SW 1271 (cell line): Measurements from ENCODE around the gene CRACR2B.

Experiments
- DNase-seq, 2 experiments: peaks; one replicate each; lab custom pipeline; 2025; lab: John Stamatoyannopoulos, UW

CRACR2B gene

DNA sequence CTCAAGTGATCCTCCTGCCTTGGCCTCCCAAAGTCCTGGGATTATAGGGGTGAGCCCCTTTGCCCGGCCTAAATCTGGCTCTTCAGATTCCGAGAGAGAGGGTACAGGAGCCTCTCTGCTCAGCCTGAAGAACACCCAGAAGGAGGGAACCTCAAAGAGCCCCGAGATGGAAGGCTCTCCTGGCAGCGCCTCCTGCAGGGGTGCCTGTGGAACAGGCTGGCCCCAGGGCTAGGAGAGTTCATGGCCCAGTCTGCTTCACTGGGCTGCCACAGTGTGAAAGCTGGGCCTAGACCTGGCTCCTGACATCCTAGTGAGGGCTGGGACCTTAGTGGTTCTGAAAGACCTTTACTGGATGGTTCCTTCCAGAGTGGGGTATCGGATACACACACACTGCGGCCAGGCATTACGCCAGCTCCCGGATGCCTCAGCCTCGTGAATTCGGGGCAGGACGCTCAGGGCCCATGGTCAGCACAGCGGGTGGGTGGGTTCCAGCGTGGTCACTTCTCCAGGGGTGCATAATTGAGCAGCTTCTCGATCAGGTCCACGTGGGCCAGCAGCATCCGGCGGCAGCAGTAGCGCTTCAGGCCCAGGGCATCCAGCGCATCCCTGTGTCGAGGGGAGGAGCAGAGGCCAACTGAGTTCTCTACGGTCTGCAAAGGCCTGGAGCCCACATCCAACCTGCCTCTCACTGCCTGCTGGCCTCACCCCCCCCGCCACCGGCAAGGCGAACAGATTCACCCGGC is 12.3 kb downstream of the CRACR2B start:
- DNase-seq: no peak

DNA sequence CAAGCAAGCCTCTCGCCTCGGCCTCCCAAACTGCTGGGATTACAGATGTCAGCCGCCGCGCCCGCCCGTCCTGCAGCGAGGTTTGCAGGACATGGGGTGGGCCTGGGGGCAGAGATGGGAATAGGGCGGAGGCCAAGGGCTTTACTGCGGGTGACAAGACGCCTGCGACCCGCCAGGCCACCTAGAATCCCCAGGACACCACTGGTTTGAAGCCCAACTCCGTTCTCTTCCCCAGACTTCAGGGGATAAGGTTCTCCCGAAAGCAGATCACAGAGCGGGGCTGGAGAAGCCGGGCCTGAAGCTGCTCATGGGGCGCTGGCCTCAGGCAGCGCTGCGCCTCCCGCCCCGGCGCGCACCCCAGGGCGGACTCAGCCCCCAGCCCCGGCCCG is 14.3 kb downstream of the CRACR2B start:
- DNase-seq: no peak

DNA sequence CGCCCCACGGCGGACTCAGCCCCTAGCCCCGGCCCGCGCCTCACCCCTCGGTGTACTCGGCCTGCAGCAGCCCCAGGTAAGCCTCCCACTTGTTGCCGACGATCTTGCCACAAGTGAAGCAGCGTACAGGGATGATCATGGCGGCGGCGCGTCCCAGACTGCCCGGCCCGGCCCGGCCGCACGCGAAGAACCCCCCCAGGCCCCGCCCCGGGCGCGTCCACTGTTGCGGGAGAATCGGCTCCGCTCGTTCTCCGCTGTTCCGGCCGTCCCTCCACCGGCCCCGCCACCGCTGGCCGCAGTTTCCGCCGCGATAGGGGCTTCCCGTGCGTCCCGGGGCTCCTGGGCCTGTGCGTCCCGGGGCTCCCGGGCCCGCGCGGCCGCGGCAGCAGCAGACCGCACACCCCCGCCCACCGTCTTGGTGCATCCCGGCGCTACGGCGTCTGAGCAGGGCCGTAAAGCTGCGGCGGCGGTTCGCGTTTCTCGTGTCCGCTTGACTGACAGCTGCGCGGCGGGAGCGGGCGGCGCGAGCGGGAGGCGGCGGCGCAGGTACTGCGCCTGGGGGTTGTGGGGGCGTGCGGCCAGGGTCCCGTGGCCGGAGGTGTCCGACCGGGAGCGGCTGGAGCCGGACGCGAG is 14.8 kb downstream of the CRACR2B start, which contains the start of the genes POLR2L and TSPAN4:
POLR2L (minus strand) TSS at position 160 of the 633 bp plus-strand sequence; CDS start at position 139, 21 bp downstream.
TSPAN4 (plus strand) TSS at position 483 of the 633 bp plus-strand sequence. CDS start 7,453 bp downstream, outside the sequence.
- peak; percentile 55 to 77 for DNase-seq

DNA sequence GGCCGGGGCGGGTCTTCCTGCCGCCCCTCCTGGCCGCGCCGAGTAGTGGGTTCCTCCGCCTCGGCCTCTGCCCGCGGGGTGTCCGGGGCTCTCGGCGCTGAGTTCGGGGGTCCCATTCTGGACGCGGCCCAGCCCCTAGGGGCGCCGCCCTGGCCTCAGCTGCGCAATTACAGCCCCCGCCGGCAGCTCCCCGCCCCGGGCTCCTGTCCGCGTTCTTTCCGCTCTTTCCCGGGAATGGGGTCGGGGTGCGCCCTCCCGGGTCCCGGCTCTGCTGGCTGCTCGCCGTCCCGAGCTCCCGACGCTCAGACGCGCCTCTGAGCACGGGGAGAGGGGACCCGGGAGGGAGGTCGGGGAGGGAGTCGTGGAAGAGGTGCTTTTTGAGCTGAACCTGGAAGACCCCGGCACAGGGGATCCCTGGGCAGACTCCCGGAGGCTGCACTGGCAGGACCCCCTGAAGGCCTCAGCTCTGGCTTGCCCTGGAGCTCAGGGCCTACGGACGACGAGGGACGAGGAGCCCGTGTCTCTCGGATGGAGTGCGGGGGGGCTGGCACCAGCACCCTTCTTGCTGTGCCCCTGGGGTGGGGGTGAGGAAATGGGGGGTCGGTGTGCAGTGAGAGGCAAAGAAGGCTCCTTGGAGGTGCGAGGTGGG is 15.5 kb downstream of the CRACR2B start:
- DNase-seq: no peak

DNA sequence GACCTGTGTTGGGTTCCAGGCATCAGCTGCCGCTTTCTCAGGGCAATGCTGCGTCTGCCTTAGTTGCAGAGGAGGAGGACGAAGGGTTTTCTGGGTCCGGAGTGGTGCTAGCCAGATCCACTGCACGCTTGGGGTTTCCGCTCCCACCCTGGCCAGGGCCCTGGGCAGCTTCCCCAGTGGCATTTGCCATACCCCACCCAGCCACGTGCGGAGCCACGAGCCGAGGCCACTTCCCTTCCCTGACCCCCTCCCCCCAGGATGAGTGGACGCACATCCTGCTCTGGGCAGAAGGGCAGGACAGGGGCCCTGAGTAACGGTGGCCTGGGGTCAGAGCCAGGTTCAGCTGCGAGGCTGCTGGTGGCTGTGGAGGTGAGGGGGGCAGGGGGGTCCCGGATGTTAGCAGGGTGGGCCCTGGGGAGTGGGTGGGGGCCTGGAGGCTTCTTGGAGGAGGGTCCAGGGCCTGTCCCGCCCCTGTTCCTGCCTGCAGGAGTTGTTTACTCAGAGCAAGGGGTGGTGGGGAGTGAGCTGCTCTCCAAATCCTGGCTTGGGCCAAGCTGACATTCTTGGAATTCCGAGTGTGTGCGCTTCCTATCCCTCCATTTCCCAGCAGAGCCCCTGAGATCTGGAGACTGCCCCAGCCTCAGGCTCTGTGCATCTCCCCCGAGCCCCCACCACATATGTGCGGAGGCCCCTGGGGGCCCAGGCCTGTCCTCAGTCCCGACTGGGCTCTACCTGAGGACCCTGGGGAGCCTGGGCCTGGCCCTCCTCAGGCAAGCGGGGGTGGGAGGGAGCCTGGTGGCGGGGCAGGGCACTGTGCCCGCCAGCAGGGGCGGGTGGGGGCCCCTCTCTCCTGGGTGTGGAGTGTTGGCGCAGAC is 16.3 kb downstream of the CRACR2B start:
- DNase-seq: peak; percentile 88 to 90

DNA sequence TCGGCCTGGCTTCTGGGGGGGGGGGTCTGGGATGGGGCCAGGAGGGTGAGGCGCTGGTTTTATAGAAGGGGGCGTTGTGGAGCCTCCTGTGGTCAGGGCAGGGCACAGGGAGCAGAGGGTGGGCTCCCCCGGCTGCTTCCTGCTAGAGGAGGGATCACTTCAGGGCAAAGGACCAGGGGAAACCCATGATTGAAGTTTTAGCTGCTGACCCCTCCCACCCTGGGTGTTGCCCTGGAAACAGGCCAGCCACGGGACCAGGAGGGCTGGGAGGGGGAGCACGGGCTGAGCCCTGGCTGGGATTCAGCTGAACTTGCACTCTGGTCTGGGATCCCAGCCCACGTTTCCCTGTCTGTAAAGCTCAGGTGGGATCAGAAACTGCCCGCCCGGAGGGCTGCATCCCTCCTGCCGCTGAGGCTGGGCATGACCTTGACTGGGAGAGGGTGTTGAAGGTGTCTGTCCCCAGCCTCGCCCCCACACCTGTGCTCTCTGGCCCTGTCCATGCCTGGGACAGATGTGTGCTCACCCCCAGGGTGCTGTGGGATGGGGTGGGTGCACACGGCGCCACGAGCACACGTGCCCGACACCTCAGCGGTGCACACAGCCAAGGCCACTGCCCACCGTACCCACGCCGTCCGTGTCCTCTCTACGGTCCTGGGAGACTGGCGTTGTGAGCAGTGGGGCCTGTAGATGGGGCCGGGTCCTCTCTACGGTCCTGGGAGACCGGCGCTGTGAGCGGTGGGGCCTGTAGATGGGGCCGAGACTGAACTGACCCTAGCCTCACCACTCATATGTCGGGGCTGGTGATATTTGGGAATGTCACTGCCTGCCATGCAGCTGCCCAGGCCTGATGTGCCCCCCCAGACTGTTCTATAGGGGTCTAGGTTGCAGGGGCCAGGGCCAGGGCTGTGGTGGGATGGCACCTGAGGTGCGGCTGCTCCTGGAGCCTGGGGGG is 17.2 kb downstream of the CRACR2B start:
- DNase-seq: peak in 1 of 2 experiments; percentile 67

DNA sequence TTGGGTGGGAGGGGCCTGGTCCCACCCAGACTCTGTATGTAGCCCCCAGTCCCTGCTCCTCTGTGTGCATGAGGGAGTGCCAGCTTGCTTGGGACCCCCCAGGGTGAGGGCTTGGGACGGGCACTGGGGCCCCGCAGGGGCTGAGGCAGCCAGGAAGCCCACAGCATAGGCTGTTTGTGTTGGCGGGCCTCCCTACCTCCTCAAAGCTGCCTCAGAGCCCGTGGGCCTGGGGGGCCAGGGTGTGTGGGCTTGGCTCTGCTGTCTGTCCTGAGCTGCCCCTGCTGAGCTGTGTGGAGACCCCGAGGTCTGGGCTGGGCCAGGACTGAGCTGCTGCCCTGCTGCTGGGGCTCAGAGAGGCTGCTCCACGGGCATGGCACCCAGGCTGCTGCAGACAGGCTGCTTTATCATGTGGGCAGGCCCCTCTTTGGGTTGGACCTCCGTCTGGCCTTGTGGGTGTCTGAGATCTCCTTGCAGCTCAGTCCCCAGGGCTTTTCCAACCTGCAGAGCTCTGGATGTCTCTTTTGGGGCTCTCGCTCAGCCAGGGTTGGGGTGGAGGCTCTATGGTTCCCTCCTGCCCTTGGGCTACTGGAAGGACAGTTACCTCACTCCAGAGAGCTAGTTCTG is 18.3 kb downstream of the CRACR2B start:
- no peak for DNase-seq

DNA sequence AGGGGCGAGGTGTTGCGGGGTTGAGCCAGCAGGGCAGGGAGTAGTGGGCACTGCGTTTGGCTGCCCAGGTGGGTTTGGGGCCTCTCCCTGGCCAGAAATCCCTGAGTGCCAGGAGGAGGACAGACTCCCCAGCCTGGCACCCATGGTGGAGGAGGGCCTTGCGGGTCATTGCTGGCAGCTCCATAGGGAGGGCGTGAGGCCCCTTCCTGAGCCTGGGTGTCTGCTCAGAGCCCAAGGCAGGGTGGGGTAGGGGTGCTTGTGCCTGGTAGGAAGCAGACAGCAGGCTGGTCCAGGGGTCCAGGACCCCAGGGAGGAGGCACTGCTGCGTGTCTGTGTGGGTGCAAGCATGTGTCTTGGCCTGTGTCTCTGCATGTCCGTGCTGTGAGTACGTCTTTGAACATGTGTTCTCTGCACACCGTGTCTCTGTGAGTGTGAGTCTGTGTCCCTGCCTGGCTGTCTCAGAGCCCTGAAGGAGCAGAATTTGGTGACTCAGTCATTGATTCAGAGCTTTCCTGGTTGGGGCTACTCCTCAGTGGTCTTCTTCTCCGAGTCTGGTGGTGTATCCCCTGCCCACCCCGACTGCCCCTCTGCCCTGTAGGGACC is 18.9 kb downstream of the CRACR2B start:
- no peak for DNase-seq

DNA sequence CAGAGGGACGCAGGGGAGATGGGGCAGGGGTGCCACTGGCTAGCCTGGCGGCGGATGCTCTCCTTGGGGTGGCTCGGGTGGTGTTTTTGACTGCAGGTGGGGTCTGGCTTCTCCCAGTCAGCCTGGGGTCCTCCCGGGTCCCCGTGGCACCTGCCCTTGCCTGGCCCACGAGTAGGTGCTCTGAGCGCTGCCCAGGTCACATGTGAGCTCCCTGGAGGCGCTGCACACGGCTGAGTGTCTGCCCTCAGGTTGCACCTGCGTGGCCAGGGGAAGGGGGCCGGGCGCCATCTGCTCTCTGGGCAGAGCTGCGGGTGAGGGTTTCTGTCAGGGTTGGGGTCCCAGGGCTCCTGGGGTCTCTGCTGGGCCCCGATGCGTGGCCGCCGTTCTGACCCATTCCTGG is 20.2 kb downstream of the CRACR2B start:
- DNase-seq: no peak

DNA sequence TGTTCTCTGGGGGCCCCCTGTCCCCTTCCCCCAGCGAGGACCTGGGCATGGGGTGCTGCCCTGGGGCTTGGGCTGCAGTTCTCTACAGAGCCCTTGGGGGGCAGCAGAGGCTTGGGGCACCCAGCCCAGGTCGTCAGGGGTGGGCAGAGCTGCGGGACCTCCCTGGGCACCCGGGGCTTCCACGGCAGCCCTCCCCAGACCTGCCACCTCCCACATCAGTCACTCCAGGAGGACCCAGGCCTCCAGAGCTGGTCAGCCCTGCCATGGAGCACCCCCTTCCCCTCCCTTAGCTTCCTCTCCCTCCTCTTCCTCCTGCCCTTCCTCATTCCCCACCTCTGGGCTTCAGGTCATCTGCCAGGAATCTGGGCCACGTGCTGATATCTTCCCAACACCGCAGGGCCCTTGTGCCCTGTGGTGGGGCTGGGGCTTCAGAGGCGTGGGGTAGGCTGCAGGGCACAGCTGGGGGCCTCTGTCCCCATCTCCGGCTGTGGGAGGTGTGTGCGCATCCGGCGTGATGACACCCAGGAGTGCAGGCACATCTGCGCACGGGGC is 20.7 kb downstream of the CRACR2B start:
- DNase-seq: no peak

DNA sequence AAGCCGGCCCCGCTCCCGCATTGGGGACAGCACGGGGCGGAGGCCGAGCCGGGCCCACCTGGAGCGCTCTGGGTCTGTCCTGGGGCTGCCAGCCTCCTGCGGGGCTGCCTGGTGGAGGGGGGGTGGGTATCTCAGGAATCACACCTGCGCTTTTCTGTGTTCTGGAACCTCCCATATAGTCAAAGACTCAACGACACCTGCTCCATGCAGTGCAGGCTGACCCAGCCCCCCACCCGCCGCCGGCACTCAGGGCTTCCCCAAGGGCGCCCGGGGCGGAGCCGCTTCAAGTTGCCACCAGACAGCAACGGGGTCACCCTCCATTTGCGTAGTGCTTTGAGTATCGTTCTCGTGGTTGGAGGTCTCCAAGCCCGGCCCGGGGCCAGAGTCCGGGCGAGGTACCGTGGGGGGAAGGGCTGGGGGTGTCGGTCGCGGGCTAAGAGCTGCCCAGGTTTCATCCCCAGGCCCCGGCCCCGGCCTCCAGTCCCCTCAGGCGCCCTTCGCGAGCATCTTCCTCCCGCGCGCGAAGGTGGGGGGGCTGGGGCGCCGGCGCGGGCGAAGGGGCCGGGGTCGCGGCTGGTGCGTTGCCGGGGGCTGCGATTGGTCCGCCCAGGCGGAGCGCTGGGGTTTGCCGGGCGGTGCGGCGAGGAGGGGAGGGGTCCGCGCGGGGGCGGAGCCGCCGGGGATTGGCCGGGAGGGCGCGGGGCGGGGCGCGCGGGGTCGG is 21.5 kb downstream of the CRACR2B start:
- no peak for DNase-seq

DNA sequence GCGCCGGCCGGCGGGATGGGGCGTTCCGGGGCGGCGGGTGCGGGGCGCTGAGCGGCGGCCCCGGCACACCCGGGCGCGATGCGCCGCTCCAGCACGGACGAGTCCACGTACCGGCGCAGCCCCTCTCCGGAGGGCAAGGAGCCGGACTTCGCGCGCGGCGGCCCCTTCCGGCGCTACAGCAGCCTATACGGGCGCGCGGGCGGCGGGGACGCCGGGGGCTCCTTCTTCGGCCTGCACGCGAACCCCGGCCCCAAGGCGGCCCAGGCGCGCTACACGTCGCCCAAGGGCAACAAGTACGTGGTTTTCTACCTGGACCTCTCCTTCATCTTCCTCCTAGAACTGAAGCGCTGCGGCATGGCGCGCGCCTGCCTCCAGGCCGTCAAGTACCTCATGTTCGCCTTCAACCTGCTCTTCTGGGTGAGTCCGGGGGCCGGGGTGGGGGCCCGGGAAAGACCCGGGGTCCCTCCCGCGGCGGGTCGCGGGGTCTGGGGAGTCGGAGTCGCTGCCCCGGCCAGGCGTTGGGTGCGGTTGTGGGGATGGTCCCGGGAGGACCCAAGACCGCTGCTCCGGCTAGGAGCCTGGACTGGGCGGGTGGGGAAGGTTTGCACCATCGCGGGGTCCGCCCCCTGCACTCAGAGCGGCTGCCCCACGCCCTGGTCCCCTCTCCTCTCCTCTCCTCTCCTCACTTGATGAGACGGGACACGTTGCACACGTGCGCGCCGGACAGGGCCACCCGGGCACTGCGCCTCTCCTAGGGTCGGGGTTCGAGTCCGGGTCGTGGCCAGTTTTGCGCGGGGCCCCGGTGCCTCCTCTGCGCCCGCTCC is 22.4 kb downstream of the CRACR2B start:
- DNase-seq: no peak

DNA sequence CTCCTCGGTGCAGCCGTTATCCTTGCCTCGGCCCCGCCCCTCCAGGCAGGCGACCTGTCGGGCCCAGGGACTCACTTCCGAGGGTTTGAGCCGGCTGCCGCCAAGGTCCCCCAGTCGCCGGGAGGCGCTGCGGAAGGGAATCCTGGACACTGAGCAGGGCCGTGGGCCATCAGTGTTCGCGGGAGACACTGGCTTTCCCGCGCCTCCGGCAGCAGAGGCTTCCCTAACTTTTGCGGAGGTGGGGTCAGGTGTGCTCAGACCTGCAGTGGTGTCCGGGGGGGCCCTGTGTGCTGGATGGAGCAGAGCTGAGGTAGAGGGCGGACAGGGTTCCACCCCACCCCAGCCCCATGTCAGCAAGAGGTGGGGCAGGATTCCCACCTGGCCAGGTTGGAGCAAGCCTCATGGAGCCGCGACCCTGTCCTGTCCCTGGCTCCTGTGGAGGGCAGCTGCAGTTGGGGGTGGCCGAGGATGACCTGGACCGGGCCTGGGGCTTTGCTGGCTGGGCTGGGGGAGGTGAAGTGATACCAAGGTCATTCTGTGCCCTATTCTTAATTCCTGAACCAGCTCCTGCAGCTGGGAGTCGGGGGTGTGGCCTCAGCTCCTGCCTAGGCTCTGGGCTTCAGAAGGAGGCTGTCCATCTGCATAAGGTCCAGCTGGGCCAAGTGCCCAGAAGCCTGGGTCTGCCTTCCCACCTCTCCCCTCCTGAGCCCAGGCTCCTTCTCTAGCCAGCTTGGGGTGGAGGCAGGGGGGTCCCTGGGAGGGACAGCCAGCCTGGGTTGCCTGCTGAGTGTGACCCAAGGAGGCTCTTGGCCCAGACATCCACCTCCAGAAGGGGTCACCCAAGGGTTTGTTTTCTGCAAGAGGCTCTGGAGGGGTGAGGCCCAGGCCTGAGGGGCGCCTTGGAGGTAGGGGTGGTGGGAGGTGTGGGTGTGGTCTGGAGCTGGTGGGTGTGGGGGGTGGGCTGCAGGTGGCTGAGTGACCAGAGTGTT is 23.4 kb downstream of the CRACR2B start:
- DNase-seq: no peak

DNA sequence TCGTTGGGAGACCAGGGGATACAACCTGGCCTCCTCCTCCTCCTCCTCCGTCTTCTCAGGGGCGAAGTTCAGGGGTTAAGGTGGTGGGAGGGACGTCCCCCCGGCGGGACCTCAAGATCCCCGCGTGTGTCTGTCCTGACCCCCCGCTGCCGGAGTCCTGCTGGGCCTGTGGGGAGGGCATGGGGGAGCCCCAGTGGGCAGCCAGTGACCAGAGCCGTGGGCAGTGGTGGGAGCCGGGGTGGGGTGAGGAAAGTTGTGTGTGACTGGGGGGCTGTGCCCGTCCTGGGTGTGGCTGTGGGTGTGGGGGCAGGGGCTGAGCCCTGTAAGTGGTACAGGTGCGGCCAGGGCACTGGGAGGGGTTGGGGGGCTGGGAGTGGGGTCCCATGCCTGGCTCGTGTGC is 25.0 kb downstream of the CRACR2B start:
- no peak for DNase-seq

DNA sequence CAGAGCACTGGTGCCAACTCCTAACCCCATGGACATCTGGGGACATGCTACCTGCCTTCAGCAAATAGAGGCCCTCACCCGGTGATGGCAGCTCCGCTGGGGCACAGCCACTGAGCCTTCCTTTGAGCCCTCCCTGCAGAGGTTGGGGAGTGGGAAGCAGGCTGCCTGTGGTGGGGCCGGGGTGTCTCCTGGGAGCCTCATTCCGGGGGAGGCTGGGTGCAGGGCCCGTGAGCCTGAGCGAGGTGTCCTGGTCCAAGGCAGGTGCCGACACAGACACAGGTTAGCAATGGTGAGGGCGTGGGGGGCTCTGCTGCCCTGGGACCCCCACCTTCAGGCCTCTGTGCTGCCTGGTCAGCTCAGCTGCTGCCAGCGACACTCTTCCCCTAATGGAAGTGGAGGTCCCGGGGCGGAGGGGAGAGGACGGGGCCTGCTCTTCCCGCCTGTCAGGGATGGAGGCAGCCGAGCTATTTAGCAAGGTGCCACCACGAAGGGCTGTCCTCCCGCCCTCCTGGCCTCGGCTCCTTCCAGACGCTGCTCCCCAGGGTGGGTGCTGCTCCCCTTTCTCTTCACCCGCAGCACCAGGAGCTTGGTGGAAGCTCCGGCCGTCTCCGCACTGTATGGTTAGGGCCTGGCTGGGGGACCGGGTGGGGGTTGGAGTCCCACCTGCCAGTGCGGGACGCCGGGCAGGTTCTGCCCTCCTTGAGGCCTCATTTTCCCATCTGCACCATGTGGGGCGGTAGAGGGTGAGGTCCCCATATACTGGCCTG is 26.1 kb downstream of the CRACR2B start:
- no peak for DNase-seq
